ENCODE measurements around the gene EXOC8. TPM values are rescaled to one million over a fixed set of nuclear protein-coding genes. Genes with fewer than 3 reads are reported as not detected.
"Not testable (repeated sequence)": the region's sequence is repeated elsewhere in the genome, so short reads cannot be mapped to it uniquely, and the experiment has no call there.

Gene EXOC8
- total RNA-seq, 1 experiment from 2014 or later, result 10.9 TPM

DNA sequence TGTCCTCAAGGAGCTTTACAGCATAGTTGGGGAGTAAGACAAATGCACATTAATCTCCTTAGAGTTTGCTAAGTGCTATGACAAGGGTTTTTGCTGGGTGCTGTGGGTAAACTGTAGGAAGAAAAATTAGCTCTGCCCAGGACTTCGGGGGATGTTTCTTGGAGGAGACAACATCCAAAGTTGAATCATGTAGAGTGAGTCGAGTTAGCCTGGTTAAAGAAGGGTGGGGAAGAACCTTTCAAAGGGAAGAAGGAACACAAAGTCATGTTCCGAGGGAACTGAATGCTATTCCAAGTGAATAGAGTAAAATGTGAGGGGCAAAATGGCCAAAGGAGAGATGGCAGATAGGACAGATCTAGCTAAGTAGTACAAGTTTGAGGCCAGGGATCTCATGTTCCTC is 17.5 kb upstream of the EXOC8 start:
- in situ Hi-C loops (cut with HindIII; ENCODE audit: low sequenced_read_pairs), result loop anchor here (25.0 kb wide), 1 partner anchor 232 kb away; no protein-coding TSS in a partner anchor
- DNase-seq (ENCODE audit: low spot score), result no peak

DNA sequence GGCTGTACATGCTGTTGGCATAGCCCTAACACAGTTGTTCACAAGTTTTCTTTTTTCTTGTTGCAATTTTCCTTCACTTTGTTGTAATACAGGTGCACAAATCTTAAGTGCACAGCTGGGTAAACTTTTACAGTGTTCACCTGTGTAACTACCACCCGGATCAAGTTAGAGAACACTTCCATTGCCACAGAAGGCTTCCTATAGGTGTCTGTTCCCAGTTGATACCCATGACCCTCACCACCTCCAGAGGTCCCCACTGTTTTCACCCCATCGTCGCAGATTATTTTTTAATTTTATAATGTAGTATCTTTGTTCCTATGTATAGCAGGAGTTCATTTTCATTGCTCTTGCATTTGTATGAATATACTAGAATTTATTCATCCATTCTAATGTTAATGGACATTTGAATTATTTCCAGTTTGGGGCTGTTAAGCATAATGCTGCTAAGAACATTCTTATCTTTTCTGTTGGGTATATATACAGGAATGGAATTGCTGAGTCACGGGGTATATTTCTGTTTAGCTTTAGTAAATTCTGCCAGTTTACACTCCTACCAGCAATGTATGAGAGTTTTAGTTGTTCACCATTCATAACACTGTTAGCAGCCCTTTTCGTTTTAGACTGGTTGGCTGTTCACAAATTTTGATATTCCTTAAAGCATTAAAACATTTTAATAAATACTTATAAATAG is 16.8 kb upstream of the EXOC8 start:
- DNase-seq (ENCODE audit: low spot score), result no peak
- in situ Hi-C loops (cut with HindIII; ENCODE audit: low sequenced_read_pairs), result loop anchor here (25.0 kb wide), 1 partner anchor 233 kb away; no protein-coding TSS in a partner anchor

DNA sequence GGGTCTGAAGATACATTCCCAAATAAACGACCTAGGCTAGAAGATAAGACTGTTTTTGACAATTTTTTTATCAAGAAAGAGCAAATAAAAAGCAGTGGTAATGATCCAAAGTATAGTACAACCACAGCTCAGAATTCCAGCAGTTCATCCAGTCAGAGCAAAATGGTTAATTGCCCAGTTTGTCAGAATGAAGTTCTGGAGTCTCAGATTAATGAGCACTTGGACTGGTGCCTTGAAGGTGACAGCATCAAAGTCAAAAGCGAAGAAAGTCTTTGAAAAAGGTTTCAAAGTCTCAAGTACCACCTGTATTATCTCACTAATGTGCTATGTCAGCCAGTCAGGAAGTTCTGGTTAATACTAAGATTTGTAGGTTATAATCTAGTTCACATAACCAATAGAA is 15.4 kb upstream of the EXOC8 start:
- in situ Hi-C loops (cut with HindIII; ENCODE audit: low sequenced_read_pairs), result loop anchor here (25.0 kb wide), 1 partner anchor 234 kb away; no protein-coding TSS in a partner anchor
- no peak for DNase-seq (ENCODE audit: low spot score)

DNA sequence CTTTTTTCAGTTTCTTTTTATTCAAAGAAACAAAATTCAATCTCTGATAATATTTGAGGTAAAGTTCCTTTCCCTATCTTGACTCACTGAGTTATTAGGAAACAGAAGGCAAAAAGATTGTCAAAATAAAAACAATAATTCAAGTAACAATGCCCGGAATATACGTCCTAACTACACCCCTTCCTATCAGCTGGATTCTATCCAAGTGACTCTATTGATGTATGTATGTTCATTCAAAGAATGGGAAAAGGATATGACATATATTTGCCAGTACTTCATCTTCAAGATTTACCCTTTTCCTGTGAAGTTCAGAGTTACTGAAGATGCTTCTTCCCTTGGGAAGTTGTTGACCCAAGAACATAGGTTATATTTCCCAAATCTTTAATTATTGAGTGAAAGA is 14.2 kb upstream of the EXOC8 start:
- DNase-seq (ENCODE audit: low spot score), result no peak
- in situ Hi-C loops (cut with HindIII; ENCODE audit: low sequenced_read_pairs), result loop anchor here (25.0 kb wide), 1 partner anchor 235 kb away; no protein-coding TSS in a partner anchor

DNA sequence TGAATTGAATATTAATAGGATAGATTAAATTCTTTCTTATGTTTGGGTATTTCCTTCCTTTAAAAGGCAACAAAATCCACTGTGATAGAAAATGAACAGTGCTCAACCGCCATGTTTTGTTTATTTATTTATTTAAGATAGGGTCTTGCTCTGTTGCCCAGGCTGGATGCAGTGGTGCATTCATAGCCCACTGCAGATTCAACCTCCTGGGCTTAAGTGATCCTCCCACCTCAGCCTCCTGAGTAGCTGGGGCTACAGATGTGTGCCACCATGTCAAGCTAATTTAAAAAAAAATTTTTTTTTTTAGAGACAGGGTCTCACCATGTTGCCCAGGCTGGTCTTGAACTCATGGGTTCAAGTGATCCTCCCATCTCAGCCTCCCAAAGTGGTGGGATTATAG is 11.2 kb upstream of the EXOC8 start:
- in situ Hi-C loops (cut with HindIII; ENCODE audit: low sequenced_read_pairs); DNase-seq (ENCODE audit: low spot score): not testable (repeated sequence)

DNA sequence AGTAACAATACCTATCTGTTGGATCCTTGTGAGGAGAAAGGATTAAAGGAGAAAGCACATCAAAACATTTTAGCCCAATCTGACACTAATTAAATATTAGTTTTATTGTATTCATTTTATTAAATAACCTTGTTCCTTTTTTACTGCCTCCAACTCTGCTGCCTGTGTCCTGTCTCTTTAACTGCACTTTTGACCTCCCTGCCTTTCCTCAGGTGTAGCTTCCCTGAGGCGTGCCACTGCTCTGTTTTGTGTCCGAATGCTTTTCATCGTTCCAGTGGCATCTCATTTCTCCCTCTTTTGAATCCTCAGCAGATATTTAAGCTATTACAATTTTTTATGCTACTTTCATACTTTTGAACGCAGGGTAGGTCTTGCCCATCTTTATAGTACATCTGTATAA is 10.8 kb upstream of the EXOC8 start:
- in situ Hi-C loops (cut with HindIII; ENCODE audit: low sequenced_read_pairs), result no loop called here
- DNase-seq (ENCODE audit: low spot score), result no peak

DNA sequence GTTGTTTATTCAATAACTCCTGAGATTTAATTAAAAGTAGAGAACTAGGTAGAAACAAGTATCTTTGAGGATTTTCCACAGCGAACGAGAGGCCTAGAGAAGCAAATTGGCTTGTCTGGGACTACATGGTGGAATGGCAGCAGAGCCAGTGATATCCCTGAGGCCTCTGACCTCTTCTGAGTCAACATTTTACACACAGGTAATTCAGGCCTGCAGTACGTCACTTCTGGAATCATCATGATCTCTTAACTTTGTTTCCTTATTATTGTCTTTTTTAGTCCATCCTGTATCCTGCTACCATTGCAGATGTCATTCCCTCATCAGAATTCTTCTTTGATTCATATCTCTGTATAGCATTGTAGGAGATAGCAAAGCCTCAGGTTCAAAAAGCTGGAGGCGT is 10.3 kb upstream of the EXOC8 start:
- in situ Hi-C loops (cut with HindIII; ENCODE audit: low sequenced_read_pairs), result no loop called here
- no peak for DNase-seq (ENCODE audit: low spot score)

DNA sequence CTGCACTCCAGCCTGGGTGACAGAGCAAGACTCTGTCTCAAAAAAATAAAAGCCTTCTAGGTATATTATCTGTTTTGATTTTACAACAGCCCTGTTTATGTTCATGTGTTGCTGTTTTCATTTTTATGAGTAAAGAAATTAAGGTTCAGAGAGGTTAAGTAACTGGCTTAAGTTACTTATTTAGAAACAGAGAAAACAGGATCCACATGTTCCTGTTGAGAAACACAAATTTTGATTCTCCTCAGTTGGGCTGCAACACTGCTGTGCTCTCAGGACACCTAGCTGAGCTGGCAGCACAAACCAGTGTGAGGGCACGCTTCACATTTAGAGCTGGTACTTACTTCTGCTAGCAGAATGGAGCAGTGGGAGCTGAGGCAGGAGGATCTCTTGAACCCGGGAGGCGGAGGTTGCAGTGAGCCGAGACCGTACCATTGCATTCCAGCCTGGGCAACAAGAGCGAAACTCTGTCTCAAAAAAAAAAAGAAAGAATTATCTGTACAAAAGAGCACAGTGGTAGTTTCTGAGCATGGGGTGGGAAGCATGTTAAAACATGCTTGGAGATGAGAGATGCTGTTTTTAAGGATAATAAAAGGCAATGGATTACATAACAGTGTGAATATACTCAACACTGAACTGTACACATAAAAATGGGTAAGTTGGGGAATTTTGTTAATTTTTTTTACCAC is 2.8 kb upstream of the EXOC8 start:
- in situ Hi-C loops (cut with HindIII; ENCODE audit: low sequenced_read_pairs), result no loop called here
- DNase-seq (ENCODE audit: low spot score), result no peak

DNA sequence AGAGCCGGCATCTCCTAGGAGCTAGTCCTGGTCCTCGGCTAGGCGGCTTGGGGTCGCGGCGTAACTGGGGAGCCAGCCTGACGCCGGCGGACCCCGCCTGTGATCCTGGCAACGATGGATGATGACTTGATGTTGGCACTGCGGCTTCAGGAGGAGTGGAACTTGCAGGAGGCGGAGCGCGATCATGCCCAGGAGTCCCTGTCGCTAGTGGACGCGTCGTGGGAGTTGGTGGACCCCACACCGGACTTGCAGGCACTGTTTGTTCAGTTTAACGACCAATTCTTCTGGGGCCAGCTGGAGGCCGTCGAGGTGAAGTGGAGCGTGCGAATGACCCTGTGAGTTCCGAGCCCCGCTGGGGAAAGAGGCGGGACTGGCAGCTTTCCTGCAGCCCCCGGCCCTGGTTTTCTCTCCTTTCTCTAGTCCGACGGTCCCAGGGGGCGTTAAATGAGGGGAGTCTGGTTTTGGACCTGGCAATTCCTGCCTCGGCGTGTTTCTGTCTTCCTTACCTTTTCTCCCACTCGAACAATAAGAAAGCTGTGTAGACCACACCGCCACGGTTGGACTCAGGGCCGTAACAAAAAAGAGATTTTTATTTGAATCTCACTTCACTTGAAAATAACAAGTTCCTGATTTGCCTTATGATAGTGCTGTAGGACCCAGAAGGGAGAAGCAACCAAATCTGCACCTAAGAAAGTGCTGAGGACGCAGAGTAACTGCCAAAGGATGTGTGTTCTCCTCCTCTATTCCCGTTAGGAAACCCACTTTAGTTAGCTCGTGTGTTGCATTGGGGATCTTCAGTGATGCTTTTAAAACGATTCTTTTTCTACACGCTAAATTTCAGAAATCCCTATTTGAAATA is 847 bp upstream of the EXOC8 start, which contains the start of gene SPRTN:
Gene SPRTN, plus strand, starts transcription at position 24 of the 859 bp plus-strand sequence. Its CDS starts 91 bp downstream, at position 115.
- no peak for DNase-seq (ENCODE audit: low spot score)
- in situ Hi-C loops (cut with HindIII; ENCODE audit: low sequenced_read_pairs), result no loop called here

DNA sequence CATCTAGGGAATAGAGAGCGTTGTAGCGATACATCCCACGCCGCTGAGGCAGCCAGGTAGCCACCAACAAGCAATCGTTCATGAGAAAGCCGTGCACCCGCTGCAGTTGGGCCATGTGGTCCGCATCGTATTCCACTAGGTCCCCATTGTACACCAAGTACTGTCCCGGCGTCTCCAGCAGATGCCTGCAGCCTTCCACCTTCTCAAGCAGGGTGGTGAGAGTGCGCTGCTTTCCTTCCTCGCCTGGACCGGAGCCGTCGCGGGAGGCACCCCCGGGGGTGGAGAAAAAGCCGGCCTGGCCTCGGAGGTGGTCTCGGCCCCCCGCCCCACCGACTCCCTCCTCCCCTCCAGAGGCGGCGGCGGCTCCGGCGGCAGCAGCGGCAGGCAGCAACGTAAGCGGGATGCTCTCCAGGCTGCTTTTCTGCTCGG is 595 bp downstream of the EXOC8 start:
- peak; percentile 16 for DNase-seq (ENCODE audit: low spot score)
- in situ Hi-C loops (cut with HindIII; ENCODE audit: low sequenced_read_pairs), result no loop called here

DNA sequence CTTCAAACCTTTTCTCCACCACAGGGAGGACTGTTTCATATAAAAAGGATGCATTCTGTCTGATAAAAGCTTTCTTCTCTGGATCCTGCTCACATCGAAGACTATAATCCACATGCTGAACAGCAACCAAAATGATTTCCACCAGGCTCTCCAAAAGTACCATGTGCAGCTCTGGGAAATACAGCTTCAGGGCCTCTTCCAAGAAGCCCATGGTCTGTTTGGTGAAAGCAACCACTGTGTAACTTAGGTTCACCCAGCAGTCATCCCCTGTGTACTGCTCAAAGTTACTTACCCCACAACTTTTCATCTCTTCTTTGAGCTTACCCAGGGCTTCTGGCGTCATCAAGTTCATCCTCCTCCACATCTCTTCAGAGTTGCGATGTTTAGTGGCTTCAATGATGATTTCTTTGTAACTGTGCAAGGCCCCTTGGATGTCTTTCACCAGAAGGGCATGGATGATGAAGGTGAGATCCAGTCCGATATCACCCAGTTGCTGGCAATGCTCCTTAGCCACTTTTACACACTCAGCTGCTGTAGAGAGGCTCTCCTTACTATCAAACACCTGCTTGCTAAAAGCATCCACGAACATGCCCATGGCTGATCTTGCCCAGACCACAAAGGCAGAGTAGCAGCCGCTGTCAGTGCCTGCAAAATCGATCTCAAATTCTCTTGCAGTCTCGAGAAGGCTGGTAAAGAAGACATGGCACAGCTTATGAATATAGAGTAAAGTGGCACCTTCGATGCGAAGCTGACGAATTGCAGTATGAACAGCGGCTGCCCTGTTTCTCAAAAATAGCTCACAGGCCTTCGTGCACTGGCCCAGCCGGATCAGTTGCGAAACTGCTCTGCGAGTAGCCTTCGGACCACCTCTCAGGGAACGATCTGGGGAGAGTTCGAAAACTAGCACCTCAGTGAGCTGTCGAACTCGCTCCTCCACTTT is 1.7 kb downstream of the EXOC8 start:
- in situ Hi-C loops (cut with HindIII; ENCODE audit: low sequenced_read_pairs), result no loop called here
- DNase-seq (ENCODE audit: low spot score), result no peak

DNA sequence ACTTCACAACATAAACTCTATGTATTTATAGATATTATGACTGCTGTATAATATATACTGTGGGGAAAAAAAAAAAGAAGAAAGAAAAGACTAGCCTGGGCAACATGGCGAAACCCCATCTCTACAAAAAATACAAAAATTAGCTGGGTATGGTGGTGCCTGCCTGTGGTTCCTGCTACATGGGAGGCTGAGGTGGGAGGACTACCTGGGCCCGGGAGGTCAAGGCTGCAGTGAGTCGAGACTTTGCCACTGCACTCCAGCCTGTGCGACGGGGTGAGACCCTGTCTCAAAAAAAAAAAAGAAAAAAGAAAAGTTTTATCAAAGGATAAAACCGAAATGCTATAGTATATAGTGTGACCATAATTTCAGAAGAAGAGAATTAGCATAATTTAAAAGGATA is 2.7 kb downstream of the EXOC8 start:
- in situ Hi-C loops (cut with HindIII; ENCODE audit: low sequenced_read_pairs), result no loop called here
- DNase-seq (ENCODE audit: low spot score), result no peak

DNA sequence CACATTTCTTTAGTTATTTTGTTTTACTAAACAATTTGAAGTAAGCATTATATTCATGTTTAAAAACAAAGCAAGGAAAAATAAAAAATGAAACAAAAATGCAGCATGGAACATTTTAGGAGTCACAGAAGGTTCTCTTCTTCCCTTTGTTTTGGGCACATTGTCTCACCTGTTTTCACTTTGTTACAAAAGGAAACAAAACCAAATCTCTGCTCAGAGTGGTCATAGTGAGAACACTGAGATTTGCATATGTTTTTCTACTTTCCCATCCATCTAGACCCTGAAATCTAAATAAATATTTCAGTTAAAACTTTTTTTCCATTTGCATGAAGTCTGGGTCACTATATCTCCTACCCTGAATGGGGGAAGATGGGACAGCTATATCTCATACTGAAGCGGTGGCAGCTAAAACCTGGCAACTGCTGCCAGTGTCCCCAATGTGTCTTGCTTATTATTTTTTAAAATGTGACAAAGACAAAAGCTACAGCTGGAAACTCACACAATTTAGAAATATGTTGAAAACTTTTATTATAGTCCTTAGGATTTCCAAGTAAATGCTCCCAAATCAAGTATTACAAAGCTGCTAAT is 3.5 kb downstream of the EXOC8 start:
- DNase-seq (ENCODE audit: low spot score), result no peak

DNA sequence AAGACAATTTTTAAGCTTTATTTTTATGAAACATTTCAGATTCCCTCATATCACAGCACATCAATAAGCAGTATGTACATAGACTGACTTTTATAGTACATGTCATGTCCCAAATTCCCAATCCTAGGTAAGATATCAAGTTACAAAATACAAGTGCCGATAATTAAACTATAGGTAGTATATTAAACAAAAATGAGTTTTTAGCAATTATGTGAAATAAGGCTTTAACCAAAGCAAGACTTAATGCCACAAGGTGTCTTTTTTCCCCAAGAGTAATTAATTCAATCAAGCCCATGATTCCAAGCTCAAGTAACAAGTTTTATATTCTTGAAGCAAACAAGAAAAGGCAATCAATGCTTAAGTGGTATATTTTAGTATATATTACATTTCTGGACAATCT is 4.9 kb downstream of the EXOC8 start:
- DNase-seq (ENCODE audit: low spot score), result no peak

More for the DNA sequence above, 3.5 kb downstream of the EXOC8 start:
- in situ Hi-C loops (cut with HindIII; ENCODE audit: low sequenced_read_pairs), result no loop called here

DNA sequence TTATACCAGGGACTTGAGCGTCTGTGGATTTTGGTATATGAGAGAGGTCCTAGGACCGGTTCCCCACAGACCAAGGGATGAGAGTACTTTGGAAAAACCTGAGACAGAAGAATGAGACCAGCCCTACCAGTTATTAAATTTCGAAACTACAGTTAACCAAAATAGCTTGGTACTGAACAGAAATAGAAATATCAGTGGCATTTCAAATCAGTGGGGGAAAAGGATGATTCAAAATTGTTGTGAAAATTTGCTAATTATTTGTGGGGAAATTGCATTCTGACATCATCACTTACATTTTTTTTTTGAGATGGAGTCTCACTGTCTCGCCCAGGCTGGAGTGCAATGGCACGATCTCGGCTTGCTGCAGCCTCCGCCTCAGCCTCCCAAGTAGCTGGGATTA is 8.2 kb downstream of the EXOC8 start:
- no peak for DNase-seq (ENCODE audit: low spot score)
- in situ Hi-C loops (cut with HindIII; ENCODE audit: low sequenced_read_pairs), result no loop called here

More for the DNA sequence above, 4.9 kb downstream of the EXOC8 start:
- in situ Hi-C loops (cut with HindIII; ENCODE audit: low sequenced_read_pairs), result no loop called here

DNA sequence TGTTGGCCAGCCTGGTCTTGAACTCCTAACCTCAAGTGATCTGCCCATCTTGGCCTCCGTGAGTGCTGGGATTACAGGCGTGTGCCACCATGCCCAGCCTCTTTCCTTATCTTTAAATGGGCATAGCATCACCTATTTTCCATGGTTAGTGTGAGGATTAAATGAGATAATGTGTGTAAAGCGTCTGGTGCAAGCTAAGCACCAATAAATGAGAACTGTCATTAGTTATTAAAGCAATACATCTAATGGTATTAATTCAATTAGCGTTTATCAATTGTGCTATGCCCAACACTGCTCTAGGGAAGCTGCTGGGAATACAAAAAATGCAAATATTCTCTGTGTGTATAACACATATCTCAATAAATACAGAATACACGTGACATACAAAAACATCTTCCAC is 10.0 kb downstream of the EXOC8 start:
- no peak for DNase-seq (ENCODE audit: low spot score)
- in situ Hi-C loops (cut with HindIII; ENCODE audit: low sequenced_read_pairs), result no loop called here

DNA sequence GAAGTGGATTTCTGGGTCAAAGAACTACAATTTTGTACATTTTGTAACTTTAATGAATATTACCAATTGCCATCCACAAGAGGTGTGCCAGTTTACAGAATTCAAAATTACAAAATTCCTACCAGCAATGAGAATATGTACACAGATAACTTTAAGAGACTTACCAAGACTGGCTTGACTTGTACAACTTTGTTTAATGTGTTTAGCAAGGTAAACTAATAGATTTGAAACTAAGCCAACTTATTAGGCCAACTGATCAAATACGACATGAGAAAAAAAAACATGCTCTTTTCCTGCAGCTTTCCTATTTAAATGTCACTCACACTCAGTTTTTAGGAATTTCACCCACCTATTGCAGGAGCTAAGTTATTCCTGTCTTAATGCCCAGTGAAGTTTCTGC is 11.4 kb downstream of the EXOC8 start:
- in situ Hi-C loops (cut with HindIII; ENCODE audit: low sequenced_read_pairs), result no loop called here
- DNase-seq (ENCODE audit: low spot score), result no peak

DNA sequence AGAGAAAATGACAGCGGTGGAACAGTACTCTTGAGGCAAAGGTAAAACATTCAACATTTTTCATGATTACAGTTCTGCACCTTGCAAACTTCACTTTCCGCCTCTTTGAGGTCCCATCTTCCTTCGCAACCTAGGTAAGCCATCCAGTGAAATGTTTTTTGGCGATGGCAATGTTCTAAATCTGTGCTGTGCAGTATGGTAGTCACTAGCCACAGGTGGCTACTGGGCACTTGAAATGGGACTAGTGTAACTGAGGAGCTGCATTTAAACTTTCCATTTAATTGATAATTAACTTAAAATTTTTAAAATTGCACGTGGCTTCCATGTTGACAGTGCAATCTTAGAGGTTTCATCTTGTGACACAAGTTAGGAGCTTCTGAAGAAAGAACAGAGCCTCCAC is 13.0 kb downstream of the EXOC8 start:
- DNase-seq (ENCODE audit: low spot score), result no peak
- in situ Hi-C loops (cut with HindIII; ENCODE audit: low sequenced_read_pairs), result no loop called here

Measured in G401 (cell line).